ENCODE measurements around the gene VPS16. TPM values are rescaled to one million over a fixed set of nuclear protein-coding genes. Genes with fewer than 3 reads are reported as not detected.

VPS16 gene
- total and polyA plus RNA-seq, 2 of the 13 experiments (the other 11 are each of a cell fraction or from before 2014, with no cell fraction given) = 34.2 to 35.4 TPM

- TF ChIP-seq THYN1 (CRISPR knock-in tag; IDR thresholded peaks at IDR 0.05; ENCODE audit: borderline replicate concordance, low read depth) (no peak), HINFP (CRISPR knock-in tag; IDR thresholded peaks at IDR 0.05; ENCODE audit: low read depth) (no peak; the same call in 1 of the 2 replicates), ZFX (CRISPR knock-in tag; IDR thresholded peaks at IDR 0.05; ENCODE audit: low read depth) (no peak), REXO4 (CRISPR knock-in tag; IDR thresholded peaks at IDR 0.05; ENCODE audit: borderline replicate concordance) (no peak), HIC2 (CRISPR knock-in tag; IDR thresholded peaks at IDR 0.05; ENCODE audit: low read depth) (peak; percentile 32; the same call in 1 of the 2 replicates), ZKSCAN1 (IDR thresholded peaks at IDR 0.05; ENCODE audit: low read length) (no peak), IRF1 (CRISPR knock-in tag; IDR thresholded peaks at IDR 0.05; ENCODE audit: low read depth) (no peak; the same call in 1 of the 2 replicates), ZFP36 (IDR thresholded peaks at IDR 0.05; ENCODE audit: borderline replicate concordance, low read depth, low read length, partially characterized antibody) (no peak), RBM39 (IDR thresholded peaks at IDR 0.05; ENCODE audit: low read depth, low read length, poor library complexity, severe bottlenecking) (no peak), ZNF766 (CRISPR knock-in tag; IDR thresholded peaks at IDR 0.05; ENCODE audit: borderline replicate concordance) (no peak), GABPA (IDR thresholded peaks at IDR 0.05; ENCODE audit: low read depth, low read length) (no peak), GABPA (CRISPR knock-in tag; IDR thresholded peaks at IDR 0.05; ENCODE audit: low read depth) (no peak; the same call in 1 of the 2 replicates), PAF1 (CRISPR knock-in tag; IDR thresholded peaks at IDR 0.05) (no peak), AHR (CRISPR knock-in tag; IDR thresholded peaks at IDR 0.05) (no peak; the same call in 1 of the 2 replicates), ZNF883 (CRISPR knock-in tag; IDR thresholded peaks at IDR 0.05; ENCODE audit: not compliant biosample characterization) (peak; percentile 56), ZNF501 (CRISPR knock-in tag; IDR thresholded peaks at IDR 0.05) (peak; percentile 19; the same call in 1 of the 2 replicates), ZNF430 (CRISPR knock-in tag; IDR thresholded peaks at IDR 0.05) (no peak), ZNF644 (CRISPR knock-in tag; IDR thresholded peaks at IDR 0.05; ENCODE audit: low read depth) (no peak), HHEX (CRISPR knock-in tag; IDR thresholded peaks at IDR 0.05) (no peak), MEF2D (CRISPR knock-in tag; IDR thresholded peaks at IDR 0.05) (no peak; the same call in 1 of the 2 replicates), KLF9 (CRISPR knock-in tag; IDR thresholded peaks at IDR 0.05; ENCODE audit: low read depth) (no peak), ZNF143 (CRISPR knock-in tag; IDR thresholded peaks at IDR 0.05) (0 out of 2 replicates have a peak, but pooled peaks have one; percentile 12)
- TF ChIP-seq, protein P1, sequence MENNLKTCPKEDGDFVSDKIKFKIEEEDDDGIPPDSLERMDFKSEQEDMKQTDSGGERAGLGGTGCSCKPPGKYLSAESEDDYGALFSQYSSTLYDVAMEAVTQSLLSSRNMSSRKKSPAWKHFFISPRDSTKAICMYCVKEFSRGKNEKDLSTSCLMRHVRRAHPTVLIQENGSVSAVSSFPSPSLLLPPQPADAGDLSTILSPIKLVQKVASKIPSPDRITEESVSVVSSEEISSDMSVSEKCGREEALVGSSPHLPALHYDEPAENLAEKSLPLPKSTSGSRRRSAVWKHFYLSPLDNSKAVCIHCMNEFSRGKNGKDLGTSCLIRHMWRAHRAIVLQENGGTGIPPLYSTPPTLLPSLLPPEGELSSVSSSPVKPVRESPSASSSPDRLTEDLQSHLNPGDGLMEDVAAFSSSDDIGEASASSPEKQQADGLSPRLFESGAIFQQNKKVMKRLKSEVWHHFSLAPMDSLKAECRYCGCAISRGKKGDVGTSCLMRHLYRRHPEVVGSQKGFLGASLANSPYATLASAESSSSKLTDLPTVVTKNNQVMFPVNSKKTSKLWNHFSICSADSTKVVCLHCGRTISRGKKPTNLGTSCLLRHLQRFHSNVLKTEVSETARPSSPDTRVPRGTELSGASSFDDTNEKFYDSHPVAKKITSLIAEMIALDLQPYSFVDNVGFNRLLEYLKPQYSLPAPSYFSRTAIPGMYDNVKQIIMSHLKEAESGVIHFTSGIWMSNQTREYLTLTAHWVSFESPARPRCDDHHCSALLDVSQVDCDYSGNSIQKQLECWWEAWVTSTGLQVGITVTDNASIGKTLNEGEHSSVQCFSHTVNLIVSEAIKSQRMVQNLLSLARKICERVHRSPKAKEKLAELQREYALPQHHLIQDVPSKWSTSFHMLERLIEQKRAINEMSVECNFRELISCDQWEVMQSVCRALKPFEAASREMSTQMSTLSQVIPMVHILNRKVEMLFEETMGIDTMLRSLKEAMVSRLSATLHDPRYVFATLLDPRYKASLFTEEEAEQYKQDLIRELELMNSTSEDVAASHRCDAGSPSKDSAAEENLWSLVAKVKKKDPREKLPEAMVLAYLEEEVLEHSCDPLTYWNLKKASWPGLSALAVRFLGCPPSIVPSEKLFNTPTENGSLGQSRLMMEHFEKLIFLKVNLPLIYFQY (CRISPR knock-in tag; IDR thresholded peaks at IDR 0.05; ENCODE audit: borderline replicate concordance) = no peak
These were observed 32.0 kb downstream of the VPS16 start (continued) for GRCh38 chr20:2872459-2873009.

Measured in HepG2 (cell line).